IPS-11a (cell line): ENCODE data around the gene MAP6D1.

ENCODE experiments used
- H3K4me3 ChIP-seq: one replicate; pipeline ENCODE4 v1.5.1; 2013; ENCODE audit warnings: low read depth, low read length, control low read depth

The MAP6D1 gene

DNA sequence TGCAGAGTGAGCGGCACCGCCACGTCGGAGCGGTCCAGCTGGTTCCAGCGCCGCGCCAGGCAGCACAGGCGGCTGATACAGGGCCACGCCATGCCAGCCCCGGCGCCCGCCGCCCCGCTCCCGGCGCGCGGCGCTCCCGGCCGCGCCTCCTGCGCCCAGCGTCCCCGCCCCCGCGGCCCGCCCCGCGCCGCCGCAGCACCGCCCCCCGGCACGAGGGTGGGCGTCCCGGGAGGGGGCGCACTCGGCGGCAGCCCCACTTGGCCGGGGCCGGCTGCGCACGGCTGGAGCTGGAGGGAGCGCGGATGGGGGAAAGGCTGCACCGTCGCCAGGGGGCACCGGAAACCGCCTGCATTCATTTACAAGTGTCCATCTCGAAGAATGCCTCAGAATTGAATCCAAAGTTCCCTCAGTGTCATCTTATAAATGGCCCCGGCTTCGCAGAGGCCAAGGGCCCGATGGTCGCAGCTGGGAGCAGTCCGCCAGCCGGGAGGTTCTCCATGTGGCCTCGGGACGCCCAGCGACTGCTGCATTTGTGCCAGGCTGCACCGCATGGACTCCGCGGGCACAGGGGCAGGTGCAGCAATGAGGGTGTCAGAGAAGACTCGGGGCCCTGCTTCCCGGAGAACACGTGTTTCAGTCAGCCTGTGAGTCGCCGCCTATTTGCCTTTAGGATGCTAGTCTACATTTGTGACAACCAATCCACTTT lies at the start of gene MAP6D1:
MAP6D1 (minus strand) TSS at position 122 of the 706 bp plus-strand sequence; CDS start at position 92, 30 bp downstream.
- H3K4me3 ChIP-seq = peak within 1 kb of the TSS; percentile 58

DNA sequence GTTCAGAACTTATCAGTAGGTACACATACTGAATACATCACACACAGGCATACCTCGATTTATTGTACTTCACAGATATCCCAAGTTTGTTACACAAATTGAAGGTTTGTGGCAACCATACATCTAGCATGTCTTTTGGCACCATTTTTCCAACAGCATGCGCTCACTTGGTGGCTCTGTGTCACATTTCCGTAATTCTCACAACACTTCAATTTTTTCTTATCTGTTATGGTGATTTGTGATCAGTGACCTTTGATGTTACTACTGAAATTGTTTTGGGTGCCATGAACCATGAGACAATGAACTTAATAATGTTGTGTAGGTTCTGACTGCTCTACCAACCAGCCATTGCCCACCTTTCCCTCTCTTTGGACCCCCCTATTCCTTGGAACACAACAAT lies 48.5 kb upstream of the MAP6D1 start:
- no peak overlapping the region for H3K4me3 ChIP-seq

DNA sequence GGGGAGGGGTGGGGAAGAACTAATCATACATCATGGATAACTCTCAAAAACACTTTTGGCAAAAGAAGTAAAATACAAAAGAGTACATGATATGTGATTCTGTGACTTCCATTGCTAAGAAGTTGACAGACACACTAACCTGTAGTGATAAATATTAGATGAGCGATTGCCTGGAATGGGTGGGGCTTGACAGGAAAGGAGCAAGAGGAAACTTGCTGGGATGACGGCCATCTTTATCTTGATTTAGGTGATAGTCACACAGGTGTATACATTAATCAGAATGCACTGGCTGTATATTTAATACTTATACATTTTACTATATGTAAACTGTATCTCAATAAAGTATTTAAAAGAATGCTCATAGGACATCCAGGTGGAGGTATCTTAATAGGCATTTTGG lies 46.2 kb upstream of the MAP6D1 start:
- H3K4me3 ChIP-seq = no peak overlapping the region

DNA sequence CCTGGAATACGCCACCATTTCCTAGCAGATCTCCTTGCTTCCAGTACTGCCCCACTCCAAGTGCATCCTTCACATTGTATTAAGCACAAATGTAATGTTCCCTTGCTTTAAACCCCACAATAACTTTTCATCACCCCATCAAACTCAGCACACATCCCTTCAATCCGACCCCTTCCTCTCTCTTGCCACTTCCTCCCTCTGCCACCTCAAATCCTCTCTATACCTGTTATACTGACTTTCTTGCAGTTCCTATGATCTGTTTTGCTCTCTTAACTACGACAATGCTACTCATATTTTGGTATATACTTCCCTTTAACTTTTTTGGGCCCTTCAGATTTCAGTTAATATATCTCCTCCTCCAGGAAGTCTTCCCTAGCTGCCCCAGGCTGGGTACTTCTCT lies 45.2 kb upstream of the MAP6D1 start:
- no peak overlapping the region for H3K4me3 ChIP-seq

DNA sequence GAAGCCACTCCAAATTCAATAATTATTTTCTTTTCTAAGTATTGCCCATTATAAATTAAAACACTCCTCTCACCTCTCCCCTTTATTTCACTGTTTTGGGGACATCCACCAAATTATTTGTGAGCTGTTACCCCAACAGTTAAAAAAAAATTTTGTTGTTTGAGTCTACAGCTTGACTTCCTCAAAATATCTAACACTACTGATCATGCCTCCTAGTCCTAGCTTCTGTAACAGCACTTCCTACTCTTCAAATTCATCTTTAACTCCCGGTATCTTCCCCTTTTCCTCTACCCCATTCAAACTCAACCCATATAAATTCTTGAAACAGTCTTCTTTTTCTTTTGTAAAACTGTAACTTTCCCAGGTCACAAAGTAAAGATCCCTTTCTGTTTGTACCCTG lies 43.4 kb upstream of the MAP6D1 start:
- H3K4me3 ChIP-seq = no peak overlapping the region

DNA sequence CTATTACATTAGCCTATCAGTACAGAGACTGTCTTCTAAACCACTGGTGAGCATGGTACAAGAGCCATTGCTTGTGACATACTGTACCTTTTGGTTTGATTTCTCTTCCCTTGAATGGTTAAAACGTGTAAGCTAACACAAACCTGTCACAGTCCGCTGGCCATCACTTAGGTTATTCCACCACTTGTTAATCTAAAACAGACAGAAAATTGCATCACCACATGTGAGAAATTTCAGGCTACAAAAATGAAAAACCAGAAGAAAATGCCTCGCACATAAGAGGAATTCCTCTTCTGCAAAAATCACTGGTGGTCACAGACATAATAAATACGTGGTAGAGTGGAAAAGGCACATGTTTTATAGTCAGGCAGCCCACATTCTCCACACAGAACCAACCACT lies 37.2 kb upstream of the MAP6D1 start:
- H3K4me3 ChIP-seq = no peak overlapping the region

DNA sequence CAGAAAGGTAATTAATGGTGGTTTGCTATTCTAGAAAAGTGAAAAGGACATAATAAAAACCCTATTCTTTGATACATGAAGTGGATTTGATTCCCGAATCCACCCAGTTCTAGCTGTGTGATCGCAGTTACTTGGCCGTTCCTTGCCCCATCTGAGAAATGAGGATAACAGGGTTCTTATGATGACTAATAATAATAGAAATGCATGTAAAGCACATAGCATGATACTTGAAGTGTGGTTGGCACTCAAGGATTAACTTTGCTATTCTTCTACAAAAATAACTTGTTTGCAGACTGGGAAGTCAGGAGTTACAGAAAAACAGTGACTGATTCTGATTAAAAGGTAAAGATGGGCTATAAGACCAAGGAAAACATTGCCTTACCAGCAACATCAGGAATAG lies 32.5 kb upstream of the MAP6D1 start:
- H3K4me3 ChIP-seq = no peak overlapping the region

DNA sequence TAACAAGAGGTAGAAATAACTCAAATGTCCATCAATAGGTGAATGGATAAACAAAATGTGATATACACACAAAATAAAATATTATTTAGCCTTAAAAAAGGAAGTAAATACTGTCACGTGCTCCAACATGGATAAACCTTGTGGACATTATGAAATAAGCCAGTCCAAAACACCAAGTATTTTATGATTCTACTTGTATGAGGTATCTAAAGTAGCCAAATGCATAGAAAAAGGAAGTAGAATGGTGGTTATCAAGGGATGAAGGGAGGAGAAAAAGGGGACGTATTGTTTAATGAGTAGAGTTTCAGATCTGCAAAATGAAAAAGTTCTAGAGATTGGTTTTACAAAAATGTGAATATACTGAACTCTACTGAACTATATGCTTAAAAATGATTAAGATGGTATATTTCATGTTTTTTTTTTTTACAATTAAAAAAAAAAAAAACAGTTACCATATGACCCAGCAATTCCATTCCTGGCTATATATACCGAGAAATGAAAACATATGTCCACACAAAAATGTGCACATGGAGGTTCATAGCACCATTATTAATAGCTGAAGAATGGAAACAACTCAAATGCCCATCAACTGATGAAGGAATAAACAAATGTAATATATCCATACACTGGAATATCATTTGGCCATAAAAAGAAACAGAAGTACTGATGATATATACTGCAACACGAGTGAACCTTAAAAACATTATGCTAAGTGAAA lies 29.1 kb upstream of the MAP6D1 start:
- no peak overlapping the region for H3K4me3 ChIP-seq

DNA sequence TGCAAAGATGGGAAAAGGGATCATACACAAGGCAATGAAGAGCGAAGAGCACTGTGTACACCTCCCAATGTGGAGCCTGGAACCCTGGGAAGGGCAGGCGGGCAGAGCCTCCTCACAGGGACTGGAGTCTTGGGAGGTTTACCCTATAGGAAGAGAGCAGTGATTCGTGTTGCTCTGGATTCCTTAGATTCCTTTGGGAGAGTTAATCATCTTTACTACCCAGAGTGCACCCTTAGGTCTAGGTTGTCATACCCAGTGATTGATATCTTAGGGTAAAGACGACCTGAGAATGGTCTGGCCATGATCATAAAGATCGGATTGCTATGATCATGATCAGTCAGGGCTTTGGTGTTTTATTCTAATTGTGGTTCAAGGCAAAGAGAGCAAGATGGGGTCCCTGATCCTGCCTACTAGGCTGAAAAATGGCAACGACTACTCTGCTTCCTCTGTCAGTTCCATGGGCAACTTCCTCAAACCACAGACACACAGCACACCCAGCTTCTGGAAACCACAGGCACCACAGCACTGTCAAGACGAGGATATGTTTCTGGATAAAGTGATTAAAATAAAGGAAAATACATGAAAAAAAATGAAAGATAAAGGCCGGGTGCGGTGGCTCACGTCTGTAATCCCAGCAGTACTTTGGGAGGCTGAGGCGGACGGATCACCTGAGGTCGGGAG lies 20.4 kb upstream of the MAP6D1 start:
- H3K4me3 ChIP-seq = no peak overlapping the region

DNA sequence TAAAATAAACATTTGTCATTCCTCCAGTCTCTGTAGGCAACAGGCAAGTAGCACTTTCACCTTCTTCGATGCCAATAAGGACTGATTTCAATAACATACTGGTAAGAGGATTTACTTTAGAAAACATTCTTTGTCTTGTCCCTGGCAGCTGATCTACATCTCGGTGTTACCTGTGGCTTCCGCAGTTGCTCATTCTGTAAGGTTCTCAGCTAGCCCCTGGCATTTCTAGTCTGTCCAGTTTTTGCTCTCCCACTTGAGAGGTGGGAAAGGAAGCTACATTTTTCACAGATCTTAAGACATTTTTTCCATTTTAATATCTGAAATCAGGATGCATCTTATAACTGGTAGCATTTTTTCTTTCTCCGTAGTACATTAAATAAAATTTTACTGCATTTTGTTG lies 19.7 kb upstream of the MAP6D1 start:
- no peak overlapping the region for H3K4me3 ChIP-seq

DNA sequence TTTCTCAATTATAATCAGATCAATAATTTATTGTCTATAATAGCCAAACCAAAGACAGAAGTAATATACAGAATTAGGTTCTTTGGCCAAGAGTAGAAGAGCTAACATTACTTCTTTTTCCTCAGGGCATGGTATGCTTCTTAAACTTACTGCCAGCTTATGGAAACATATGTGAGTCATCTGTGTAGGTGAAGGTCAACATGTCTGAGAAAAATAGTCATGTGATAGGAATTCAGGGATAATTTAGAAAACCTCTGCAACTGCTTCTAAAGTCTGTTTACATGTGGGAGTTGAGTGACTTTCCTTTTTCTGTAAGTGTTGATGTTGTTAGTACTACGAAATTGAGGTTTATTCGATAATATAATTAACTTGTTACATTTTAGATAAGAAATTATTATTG lies 19.2 kb upstream of the MAP6D1 start:
- no peak overlapping the region for H3K4me3 ChIP-seq

DNA sequence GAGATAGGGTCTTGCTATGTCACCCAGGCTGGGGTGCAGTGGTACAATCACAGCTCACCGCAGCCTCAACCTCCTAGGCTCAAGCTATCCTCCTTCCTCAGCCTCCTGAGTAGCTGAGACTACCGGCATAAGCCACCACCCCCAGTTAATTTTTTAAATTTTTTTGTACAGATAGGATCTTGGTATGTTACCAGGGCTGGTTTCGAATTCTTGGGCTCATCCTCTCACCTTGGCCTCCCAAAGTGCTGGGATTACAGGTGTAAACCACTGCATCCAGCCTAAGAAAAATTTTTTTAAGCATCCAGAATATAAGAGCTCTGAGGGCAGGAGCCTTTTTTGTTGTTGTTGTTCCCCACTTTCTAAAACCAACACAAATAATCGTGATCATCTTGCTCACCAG lies 14.4 kb upstream of the MAP6D1 start:
- H3K4me3 ChIP-seq = no peak overlapping the region

DNA sequence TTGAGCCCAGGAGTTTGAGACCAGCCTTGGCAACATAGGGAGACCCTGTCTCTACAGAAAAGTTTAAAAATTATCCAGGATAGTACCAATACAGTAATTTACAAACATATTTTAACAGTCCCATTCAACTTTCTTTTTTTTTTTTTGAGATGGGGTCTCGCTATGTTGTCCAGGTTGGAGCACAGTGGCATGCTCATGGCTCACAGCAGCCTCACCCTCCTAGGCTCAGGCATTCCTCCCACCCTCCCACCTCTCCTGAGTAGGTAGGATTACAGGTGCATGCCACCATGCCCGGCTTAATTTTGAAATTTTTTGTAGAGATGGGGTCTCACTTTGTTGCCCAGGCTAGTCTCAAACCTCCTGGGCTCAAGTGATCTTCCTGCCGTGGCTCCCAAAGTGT lies 12.5 kb upstream of the MAP6D1 start:
- no peak overlapping the region for H3K4me3 ChIP-seq

DNA sequence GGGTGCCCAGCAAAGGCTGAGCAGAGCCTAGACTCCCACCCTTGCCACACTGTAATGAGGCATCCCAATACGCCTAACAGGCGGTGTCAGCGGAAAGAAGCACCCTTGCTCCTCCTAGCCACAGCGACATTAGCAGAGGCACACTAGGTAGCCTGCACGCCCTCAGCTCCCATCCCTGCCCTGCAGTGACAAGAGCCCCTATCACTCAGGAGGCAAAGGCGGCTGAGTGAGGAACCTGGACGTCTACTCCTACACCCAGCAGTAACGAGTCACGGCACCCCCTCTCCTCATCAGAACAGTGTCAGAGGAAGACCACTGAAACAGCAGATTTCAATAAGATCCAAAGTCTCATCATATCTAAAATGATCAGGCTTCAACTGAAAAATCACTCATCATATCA lies 12.0 kb upstream of the MAP6D1 start:
- H3K4me3 ChIP-seq = no peak overlapping the region

DNA sequence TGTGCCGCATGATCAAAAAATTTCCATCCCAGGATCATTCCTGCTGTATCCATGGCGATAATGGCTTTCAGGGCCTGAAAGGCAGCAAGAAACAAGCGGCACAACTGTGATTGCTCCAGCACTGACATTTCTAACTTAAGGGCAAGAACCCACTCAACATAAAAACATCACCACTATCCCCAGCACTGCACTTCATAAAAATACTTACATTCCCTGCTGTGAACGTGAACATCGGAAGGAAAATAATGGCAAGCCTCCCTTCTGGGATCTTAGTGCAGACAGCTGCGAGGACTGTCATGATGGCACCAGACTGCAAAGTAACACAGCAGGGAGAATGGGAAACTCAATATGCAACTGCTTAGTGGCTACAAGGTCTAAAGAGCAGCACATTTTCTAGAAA lies 8.1 kb upstream of the MAP6D1 start:
- no peak overlapping the region for H3K4me3 ChIP-seq

DNA sequence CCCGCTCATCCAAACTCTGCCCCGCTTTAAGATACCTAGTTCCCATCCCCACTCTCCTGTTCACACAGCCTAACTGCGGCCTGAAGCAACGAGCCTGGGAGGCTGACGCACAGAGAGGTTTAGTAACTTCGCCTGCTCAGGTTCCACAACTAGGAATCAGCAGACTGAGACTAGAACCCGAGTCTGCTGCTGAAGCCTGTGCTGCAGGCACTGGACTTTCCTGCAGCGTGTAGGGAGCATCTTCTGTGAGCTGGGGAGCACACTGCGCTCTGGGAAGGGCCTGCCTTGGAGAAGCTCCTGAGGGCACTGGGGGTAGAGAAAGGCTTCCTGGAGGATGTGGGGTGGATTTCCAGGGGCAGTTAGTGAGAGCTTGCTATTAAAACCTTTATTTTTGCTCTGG lies 4.8 kb upstream of the MAP6D1 start:
- no peak overlapping the region for H3K4me3 ChIP-seq

DNA sequence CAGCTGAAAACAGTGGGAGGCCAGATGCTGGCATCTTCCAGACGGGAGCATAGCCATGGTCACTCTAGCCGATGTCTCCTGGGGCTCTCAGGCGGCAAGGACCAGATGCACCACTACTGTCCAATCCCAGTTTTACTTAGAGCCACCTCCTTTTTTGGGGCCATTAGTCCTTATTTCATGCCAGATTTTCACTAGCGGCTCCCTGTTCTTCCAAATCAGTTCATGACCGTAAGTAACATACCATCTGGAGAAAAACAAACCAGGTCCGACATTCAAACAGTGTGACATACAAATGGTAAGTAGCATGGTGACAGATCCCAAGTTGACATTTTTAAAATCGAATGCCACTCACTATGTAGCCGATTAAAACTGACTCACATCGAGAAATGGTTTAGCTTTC lies 4.1 kb upstream of the MAP6D1 start:
- no peak overlapping the region for H3K4me3 ChIP-seq

DNA sequence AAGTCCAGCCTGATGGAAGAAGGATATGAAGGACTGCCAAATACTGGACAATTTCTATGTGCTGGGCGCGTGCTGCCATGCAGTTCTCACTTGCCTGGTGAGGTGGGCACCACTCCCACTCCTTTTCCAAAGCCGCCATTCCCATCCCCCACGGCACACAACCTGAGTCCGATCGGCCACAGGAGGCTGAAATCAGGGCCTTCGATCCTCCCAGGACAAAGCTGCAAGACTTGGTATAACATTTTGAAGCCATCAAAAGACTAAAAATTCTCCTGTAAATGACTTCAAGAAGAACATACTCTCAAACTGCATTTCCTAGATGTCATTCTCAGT lies 3.1 kb upstream of the MAP6D1 start:
- no peak overlapping the region for H3K4me3 ChIP-seq

DNA sequence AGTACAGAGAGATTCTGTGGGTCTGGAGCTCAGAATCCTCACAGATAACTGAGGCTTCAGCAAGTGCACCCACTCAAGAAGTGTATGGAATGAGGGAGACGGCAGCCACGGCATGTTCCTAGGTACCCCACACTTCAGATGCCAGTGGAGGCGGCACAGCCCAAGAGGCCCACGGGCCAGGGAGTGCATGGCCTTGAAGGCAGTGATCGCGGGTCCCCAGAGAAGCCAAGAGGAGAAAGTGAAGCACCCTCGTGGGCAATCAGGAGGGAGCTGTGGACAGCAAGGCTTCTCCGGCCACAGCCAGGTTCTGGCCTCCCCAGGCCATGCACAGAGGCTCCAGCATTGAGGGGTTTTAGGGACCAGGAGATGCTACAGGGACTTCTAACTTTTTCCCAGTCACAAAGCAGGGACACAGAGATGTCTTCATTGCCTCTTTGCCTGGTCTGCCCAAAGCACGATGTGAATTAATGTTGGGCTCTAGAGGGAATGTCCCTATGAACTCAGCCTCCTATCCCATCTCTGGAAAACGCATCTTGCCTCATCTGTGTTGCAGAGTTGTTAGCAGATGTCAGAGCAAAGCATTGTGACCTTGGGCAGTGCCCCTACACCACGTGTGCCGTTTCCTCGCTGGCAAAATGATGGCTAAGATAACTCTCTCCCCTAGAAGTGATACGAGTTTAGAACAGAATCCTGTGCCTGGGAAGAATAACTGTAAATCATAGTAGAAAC lies 2.6 kb upstream of the MAP6D1 start:
- H3K4me3 ChIP-seq = no peak overlapping the region

DNA sequence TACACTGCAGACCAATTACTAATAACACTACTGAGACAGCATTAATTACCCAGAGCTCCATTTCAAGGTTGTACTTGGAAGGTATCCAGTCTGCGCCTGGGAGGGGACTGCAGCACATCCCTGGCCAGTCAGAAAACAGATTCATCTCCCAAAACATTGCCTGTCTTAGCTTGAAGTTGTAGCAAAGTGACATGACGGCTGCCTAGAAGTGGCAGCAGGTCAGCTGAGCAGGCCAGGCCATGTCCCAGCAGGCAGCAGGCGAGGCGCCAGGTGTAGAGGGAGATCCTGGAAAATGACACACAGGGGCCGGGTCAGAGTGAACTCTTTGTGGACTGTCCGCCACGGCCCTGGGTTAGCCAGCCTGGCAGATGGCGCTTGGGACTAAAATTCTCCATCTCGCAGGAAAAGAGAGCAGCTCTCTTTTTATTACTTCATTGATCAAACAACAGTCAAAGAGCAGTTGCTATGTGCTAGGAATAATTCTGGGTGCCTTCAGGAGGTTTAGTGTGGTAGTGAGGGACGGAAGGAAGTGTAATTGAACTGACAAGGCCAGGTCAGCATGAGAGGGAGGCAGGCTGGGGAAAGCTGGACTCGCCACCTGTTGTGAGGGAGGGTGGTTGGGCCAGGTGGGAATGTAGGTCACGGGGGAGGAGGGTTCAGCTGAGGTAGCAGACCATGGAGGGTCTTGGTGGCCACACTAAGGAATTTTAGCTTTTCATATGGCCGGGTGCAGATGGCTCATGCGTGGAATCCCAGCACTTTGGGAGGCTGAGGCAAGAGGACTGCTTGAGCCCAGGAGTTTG lies 1.3 kb upstream of the MAP6D1 start:
- H3K4me3 ChIP-seq = no peak overlapping the region
